DOHH2 (cell line): ENCODE data around the gene LEKR1.

Source experiments
- H3F3A ChIP-seq: fragments of 200-600 bp; sonication (generic), shearing (Covaris generic); 2 replicates; pipeline ENCODE4 v1.6.0; 2016; ENCODE audit warnings: antibody characterized with exemption, mild to moderate bottlenecking; ENCODE audit not compliant: control insufficient read depth, insufficient read depth
- H3K27ac ChIP-seq: fragments of 200-600 bp; sonication (generic); 2 replicates; pipeline ENCODE4 v1.5.1; 2014; ENCODE audit warnings: low read depth, mild to moderate bottlenecking, low read length, moderate library complexity
- H3K27me3 ChIP-seq: fragments of 200-600 bp; sonication (generic); 2 replicates; pipeline ENCODE4 v1.6.1; 2014; ENCODE audit warnings: mild to moderate bottlenecking, low read length, mixed read lengths; ENCODE audit not compliant: control insufficient read depth
- H3K36me3 ChIP-seq: fragments of 200-600 bp; sonication (generic); 2 replicates; pipeline ENCODE4 v1.6.1; 2014; ENCODE audit warnings: mild to moderate bottlenecking, low read length, moderate library complexity, mixed read lengths; ENCODE audit not compliant: control insufficient read depth
- H3K4me1 ChIP-seq: fragments of 200-600 bp; sonication (generic); 2 replicates; pipeline ENCODE4 v1.6.1; 2014; ENCODE audit warnings: mild to moderate bottlenecking, low read length, mixed read lengths; ENCODE audit not compliant: control insufficient read depth
- H3K4me2 ChIP-seq: fragments of 200-600 bp; sonication (generic); 2 replicates; pipeline ENCODE4 v1.6.0; 2014; ENCODE audit warnings: mild to moderate bottlenecking, low read length, moderate library complexity
- H3K4me3 ChIP-seq: fragments of 200-600 bp; sonication (generic); 2 replicates; pipeline ENCODE4 v1.5.1; 2014; ENCODE audit warnings: mild to moderate bottlenecking, low read length, mixed read lengths
- H3K79me2 ChIP-seq: fragments of 200-600 bp; sonication (generic); 2 replicates; pipeline ENCODE4 v1.6.1; 2014; ENCODE audit warnings: mild to moderate bottlenecking, low read length, mixed read lengths; ENCODE audit not compliant: control insufficient read depth
- H3K9me2 ChIP-seq: fragments of 200-600 bp; sonication (generic); replicated peaks from 2 replicates; pipeline ENCODE4 v1.6.1; 2014; ENCODE audit warnings: mild to moderate bottlenecking, low read length, mixed read lengths; ENCODE audit not compliant: control insufficient read depth
- H3K9me3 ChIP-seq: fragments of 200-600 bp; sonication (generic); 2 replicates; pipeline ENCODE4 v1.6.1; 2014; ENCODE audit warnings: antibody characterized with exemption, low read length, mixed read lengths; ENCODE audit not compliant: control insufficient read depth, insufficient read depth
- H4K20me1 ChIP-seq: fragments of 200-600 bp; sonication (generic); 2 replicates; pipeline ENCODE4 v1.6.0; 2014; ENCODE audit warnings: low read depth, mild to moderate bottlenecking, antibody characterized with exemption, low read length, moderate library complexity; ENCODE audit not compliant: control insufficient read depth, insufficient read depth
- EZH2phosphoT487 ChIP-seq: fragments of 200-600 bp; sonication (generic); IDR thresholded peaks from 2 replicates; pipeline ENCODE4 v1.6.1; 2017; ENCODE audit warnings: borderline replicate concordance, mild to moderate bottlenecking, antibody characterized with exemption, low read length, moderate library complexity, mixed read lengths
- TF ChIP-seq, protein P1 (sequence below): fragments of 200-600 bp; sonication (generic); IDR thresholded peaks from one replicate; pipeline ENCODE4 v1.5.1; 2014; ENCODE audit warnings: antibody characterized with exemption, mild to moderate bottlenecking, low read depth, low read length; ENCODE audit not compliant: poor library complexity, severe bottlenecking

LEKR1 gene

DNA sequence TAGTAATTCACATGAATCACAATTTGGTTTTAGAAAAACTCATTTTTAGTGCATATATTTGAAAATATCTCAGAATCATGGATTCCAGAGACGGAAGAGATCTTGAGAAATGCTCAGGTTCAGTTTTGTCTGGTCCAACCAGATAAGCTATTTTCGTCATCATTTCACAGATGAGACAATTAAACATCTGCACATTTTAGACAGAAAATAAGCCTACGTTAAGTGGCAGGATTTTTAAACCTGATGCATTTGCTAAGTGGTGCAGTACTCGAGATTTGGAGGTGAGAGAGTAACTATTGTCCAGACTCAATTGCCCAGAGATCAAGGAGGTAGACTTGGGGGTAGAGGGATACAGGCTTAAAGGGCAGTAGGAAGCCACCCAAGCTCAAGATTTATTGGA, 243.3 kb downstream of the LEKR1 start:
- TF ChIP-seq, protein P1, sequence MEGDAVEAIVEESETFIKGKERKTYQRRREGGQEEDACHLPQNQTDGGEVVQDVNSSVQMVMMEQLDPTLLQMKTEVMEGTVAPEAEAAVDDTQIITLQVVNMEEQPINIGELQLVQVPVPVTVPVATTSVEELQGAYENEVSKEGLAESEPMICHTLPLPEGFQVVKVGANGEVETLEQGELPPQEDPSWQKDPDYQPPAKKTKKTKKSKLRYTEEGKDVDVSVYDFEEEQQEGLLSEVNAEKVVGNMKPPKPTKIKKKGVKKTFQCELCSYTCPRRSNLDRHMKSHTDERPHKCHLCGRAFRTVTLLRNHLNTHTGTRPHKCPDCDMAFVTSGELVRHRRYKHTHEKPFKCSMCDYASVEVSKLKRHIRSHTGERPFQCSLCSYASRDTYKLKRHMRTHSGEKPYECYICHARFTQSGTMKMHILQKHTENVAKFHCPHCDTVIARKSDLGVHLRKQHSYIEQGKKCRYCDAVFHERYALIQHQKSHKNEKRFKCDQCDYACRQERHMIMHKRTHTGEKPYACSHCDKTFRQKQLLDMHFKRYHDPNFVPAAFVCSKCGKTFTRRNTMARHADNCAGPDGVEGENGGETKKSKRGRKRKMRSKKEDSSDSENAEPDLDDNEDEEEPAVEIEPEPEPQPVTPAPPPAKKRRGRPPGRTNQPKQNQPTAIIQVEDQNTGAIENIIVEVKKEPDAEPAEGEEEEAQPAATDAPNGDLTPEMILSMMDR, result no peak
- no peak for TF ChIP-seq EZH2phosphoT487
- no peaks in the 10 kb centered on the region for H3K79me2 ChIP-seq
- H3K9me2 ChIP-seq, result no peaks in the 10 kb centered on the region
- peaks cover 26% of the 10 kb centered on the region for H3K4me1 ChIP-seq
- no peaks in the 10 kb centered on the region for H3K36me3 ChIP-seq
- H4K20me1 ChIP-seq, result no peaks in the 10 kb centered on the region
- no peak overlapping the region for H3K4me3 ChIP-seq
- no peaks in the 10 kb centered on the region for H3K9me3 ChIP-seq
- no peaks in the 10 kb centered on the region for H3K27me3 ChIP-seq
- H3K27ac ChIP-seq, result no peak overlapping the region
- H3K4me2 ChIP-seq, result no peak overlapping the region
- no peaks in the 10 kb centered on the region for H3F3A ChIP-seq

DNA sequence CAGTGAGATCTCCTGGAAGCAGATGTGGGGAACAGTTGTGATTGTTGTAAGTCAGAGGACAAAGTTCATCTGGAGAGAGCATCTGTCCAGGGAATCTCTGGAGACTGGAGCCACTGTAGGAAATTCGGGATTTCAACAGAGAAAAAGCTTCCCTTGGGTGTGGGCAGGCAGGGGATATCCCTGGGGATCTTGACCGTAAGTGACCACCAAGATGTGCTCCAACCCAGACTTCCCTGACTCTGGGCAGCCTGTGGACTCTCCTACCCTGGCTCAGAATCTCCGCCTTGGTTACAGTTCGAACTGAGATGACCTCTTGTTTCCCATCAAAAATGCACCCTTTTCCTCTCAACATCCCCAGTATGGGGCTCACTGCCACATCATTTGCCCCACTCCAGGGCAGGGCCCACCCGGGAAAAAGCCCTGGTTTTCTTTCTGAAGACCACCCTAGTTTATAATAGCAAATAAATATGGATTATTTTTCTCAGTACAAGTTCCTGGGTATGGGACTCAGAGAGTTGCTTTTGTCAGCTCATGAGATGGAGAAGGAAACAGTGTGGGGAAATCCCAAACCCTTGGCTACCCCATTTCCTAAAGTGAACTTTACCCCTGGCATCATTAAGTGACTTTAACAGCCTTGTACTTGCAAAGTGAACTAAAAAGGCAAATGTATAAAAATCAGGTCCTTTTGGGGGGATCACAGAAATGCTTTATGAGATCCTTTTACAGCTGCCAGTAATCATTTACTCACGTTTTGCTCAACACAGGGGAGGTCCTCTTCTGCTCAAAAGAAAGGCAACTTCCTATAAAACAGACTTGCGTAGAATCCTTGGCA, 243.9 kb downstream of the LEKR1 start:
- no peaks in the 10 kb centered on the region for H3K9me3 ChIP-seq
- H3K4me3 ChIP-seq, result no peak overlapping the region
- H3K27ac ChIP-seq, result no peak overlapping the region
- H3K4me1 ChIP-seq, result peaks cover 23% of the 10 kb centered on the region
- H4K20me1 ChIP-seq, result no peaks in the 10 kb centered on the region
- H3K9me2 ChIP-seq, result no peaks in the 10 kb centered on the region
- no peaks in the 10 kb centered on the region for H3F3A ChIP-seq
- no peaks in the 10 kb centered on the region for H3K36me3 ChIP-seq
- no peaks in the 10 kb centered on the region for H3K27me3 ChIP-seq
- no peak overlapping the region for H3K4me2 ChIP-seq
- TF ChIP-seq EZH2phosphoT487, result no peak
- TF ChIP-seq, protein P1, result no peak
- H3K79me2 ChIP-seq, result no peaks in the 10 kb centered on the region

DNA sequence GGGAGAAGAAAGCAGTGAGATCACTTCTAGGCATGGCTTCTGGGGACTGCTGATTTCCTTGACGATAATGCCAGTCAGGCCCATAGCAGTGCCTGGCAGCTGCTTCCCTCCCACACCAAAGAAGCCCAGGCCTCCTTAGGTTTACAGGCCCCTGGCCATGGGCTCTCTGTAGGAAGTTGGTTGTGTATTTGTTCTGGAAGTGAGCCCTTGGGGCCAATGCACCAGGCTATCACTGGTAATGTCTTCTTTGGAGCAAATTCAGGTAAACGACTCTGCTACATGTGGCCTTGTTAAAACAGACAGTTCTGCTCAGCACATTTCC, 244.5 kb downstream of the LEKR1 start:
- Histone ChIP-seq H3K4me2 (no peak overlapping the region), H3K9me3 (no peaks in the 10 kb centered on the region), H3K27me3 (no peaks in the 10 kb centered on the region), H3K4me1 (peaks cover 23% of the 10 kb centered on the region), H3K36me3 (no peaks in the 10 kb centered on the region), H3F3A (no peaks in the 10 kb centered on the region), H3K9me2 (no peaks in the 10 kb centered on the region), H3K4me3 (no peak overlapping the region), H3K79me2 (no peaks in the 10 kb centered on the region), H3K27ac (no peak overlapping the region), H4K20me1 (no peaks in the 10 kb centered on the region)
- TF ChIP-seq EZH2phosphoT487, result no peak
- TF ChIP-seq, protein P1, result no peak
